Measurements from ENCODE around the gene GPR34.
"Not testable (repeated sequence)": the region's sequence is repeated elsewhere in the genome, so short reads cannot be mapped to it uniquely, and the experiment has no call there.

The GPR34 gene

GRCh38 chrX:41695426-41695825 lies 6.7 kb downstream of the GPR34 start:
- DNase-seq: no peak

- no peak for DNase-seq
These were observed 14.8 kb downstream of the GPR34 start for GRCh38 chrX:41703574-41704029.

- no peak for DNase-seq
These were observed 16.3 kb downstream of the GPR34 start for GRCh38 chrX:41705042-41705441.

- no peak for DNase-seq
These were observed 17.1 kb downstream of the GPR34 start for GRCh38 chrX:41705680-41706374.

- no peak for DNase-seq
These were observed 18.4 kb downstream of the GPR34 start for GRCh38 chrX:41707218-41707617.

GRCh38 chrX:41708486-41708885 lies 19.7 kb downstream of the GPR34 start:
- no peak for DNase-seq

- no peak for DNase-seq
These were observed 22.4 kb downstream of the GPR34 start for GRCh38 chrX:41711021-41711667.

GRCh38 chrX:41716222-41716621 lies 27.4 kb downstream of the GPR34 start:
- DNase-seq: no peak

- no peak for DNase-seq
These were observed 28.1 kb downstream of the GPR34 start for GRCh38 chrX:41716767-41717473.

- DNase-seq: no peak
These were observed 29.9 kb downstream of the GPR34 start for GRCh38 chrX:41718481-41719235.

- DNase-seq: not testable (repeated sequence)
These were observed 30.8 kb downstream of the GPR34 start for GRCh38 chrX:41719610-41720009.

GRCh38 chrX:41720125-41720779 lies 31.5 kb downstream of the GPR34 start:
- no peak for DNase-seq

- DNase-seq: no peak
These were observed 32.8 kb downstream of the GPR34 start for GRCh38 chrX:41721590-41721989.

- no peak for DNase-seq
These were observed 33.4 kb downstream of the GPR34 start for GRCh38 chrX:41722214-41722613.

- DNase-seq: no peak
These were observed 34.2 kb downstream of the GPR34 start for GRCh38 chrX:41722816-41723618.

GRCh38 chrX:41723826-41724225 lies 35.1 kb downstream of the GPR34 start, which contains the start of gene GPR82:
GPR82 (plus strand) TSS chrX:41724181; CDS start chrX:41727027, 2,846 bp downstream.
- no peak for DNase-seq

GRCh38 chrX:41728125-41728524 lies 39.4 kb downstream of the GPR34 start:
- DNase-seq: no peak

- no peak for DNase-seq
These were observed 41.3 kb downstream of the GPR34 start for GRCh38 chrX:41730081-41730480.

GRCh38 chrX:41732260-41732659 lies 43.5 kb downstream of the GPR34 start:
- DNase-seq: no peak

- no peak for DNase-seq
These were observed 45.2 kb downstream of the GPR34 start for GRCh38 chrX:41733939-41734338.

GRCh38 chrX:41734530-41734929 lies 45.8 kb downstream of the GPR34 start:
- DNase-seq: peak in 2 of 3 experiments; percentile 7 to 53

- no peak for DNase-seq
These were observed 48.3 kb downstream of the GPR34 start for GRCh38 chrX:41737065-41737464.
